ENCODE results near the gene PTPRK.

Gene PTPRK

GRCh38 chr6:128127650-128128049 is 392.7 kb downstream of the PTPRK start:
- Histone ChIP-seq H3K9me3 (ENCODE audit: insufficient read depth, low read length) (no peaks in the 10 kb centered on the region), H3K79me2 (ENCODE audit: low read length) (no peaks in the 10 kb centered on the region), H3K4me1 (ENCODE audit: low read length) (no peaks in the 10 kb centered on the region), H3K4me3 (ENCODE audit: low read length) (no peak overlapping the region), H2AFZ (ENCODE audit: low read depth, low read length) (no peak overlapping the region), H3K27me3 (ENCODE audit: low read depth, low read length) (no peaks in the 10 kb centered on the region), H3K4me2 (ENCODE audit: low read length) (no peak overlapping the region), H3K36me3 (replicated peaks; ENCODE audit: low read depth, low read length) (no peaks in the 10 kb centered on the region), H3K27ac (ENCODE audit: low read length) (no peak overlapping the region), H4K20me1 (ENCODE audit: insufficient read depth, low read length) (no peaks in the 10 kb centered on the region), H3K9ac (ENCODE audit: low read length) (no peak overlapping the region)
- TF ChIP-seq CTCF (IDR thresholded peaks at IDR 0.05; ENCODE audit: low read depth, low read length) (no peak), EZH2phosphoT487 (IDR thresholded peaks at IDR 0.05; ENCODE audit: low read depth) (no peak)

- no peaks in the 10 kb centered on the region for H3K79me2 ChIP-seq (ENCODE audit: low read length)
- TF ChIP-seq CTCF (IDR thresholded peaks at IDR 0.05; ENCODE audit: low read depth, low read length), result no peak
- TF ChIP-seq EZH2phosphoT487 (IDR thresholded peaks at IDR 0.05; ENCODE audit: low read depth), result no peak
- H2AFZ ChIP-seq (ENCODE audit: low read depth, low read length), result no peak overlapping the region
- H3K4me1 ChIP-seq (ENCODE audit: low read length), result no peaks in the 10 kb centered on the region
- no peak overlapping the region for H3K9ac ChIP-seq (ENCODE audit: low read length)
- H3K4me3 ChIP-seq (ENCODE audit: low read length), result no peak overlapping the region
- no peaks in the 10 kb centered on the region for H3K9me3 ChIP-seq (ENCODE audit: insufficient read depth, low read length)
- no peaks in the 10 kb centered on the region for H3K27me3 ChIP-seq (ENCODE audit: low read depth, low read length)
- no peaks in the 10 kb centered on the region for H4K20me1 ChIP-seq (ENCODE audit: insufficient read depth, low read length)
- H3K4me2 ChIP-seq (ENCODE audit: low read length), result no peak overlapping the region
- no peaks in the 10 kb centered on the region for H3K36me3 ChIP-seq (replicated peaks; ENCODE audit: low read depth, low read length)
- H3K27ac ChIP-seq (ENCODE audit: low read length), result no peak overlapping the region
Observed at GRCh38 chr6:128124713-128125112, 395.7 kb downstream of the PTPRK start.

GRCh38 chr6:128121610-128122009 is 398.8 kb downstream of the PTPRK start:
- Histone ChIP-seq H3K27ac (ENCODE audit: low read length) (no peak overlapping the region), H3K4me1 (ENCODE audit: low read length) (no peaks in the 10 kb centered on the region), H3K4me3 (ENCODE audit: low read length) (no peak overlapping the region), H3K4me2 (ENCODE audit: low read length) (no peak overlapping the region), H4K20me1 (ENCODE audit: insufficient read depth, low read length) (no peaks in the 10 kb centered on the region), H3K9ac (ENCODE audit: low read length) (no peak overlapping the region), H2AFZ (ENCODE audit: low read depth, low read length) (no peak overlapping the region), H3K27me3 (ENCODE audit: low read depth, low read length) (no peaks in the 10 kb centered on the region), H3K36me3 (replicated peaks; ENCODE audit: low read depth, low read length) (no peaks in the 10 kb centered on the region), H3K9me3 (ENCODE audit: insufficient read depth, low read length) (no peaks in the 10 kb centered on the region), H3K79me2 (ENCODE audit: low read length) (no peaks in the 10 kb centered on the region)
- TF ChIP-seq CTCF (IDR thresholded peaks at IDR 0.05; ENCODE audit: low read depth, low read length), result no peak
- no peak for TF ChIP-seq EZH2phosphoT487 (IDR thresholded peaks at IDR 0.05; ENCODE audit: low read depth)

GRCh38 chr6:128121190-128121589 is 399.2 kb downstream of the PTPRK start:
- Histone ChIP-seq H4K20me1 (ENCODE audit: insufficient read depth, low read length) (no peaks in the 10 kb centered on the region), H2AFZ (ENCODE audit: low read depth, low read length) (no peak overlapping the region), H3K9me3 (ENCODE audit: insufficient read depth, low read length) (no peaks in the 10 kb centered on the region), H3K36me3 (replicated peaks; ENCODE audit: low read depth, low read length) (no peaks in the 10 kb centered on the region), H3K4me1 (ENCODE audit: low read length) (no peaks in the 10 kb centered on the region), H3K4me3 (ENCODE audit: low read length) (no peak overlapping the region), H3K27ac (ENCODE audit: low read length) (no peak overlapping the region), H3K79me2 (ENCODE audit: low read length) (no peaks in the 10 kb centered on the region), H3K27me3 (ENCODE audit: low read depth, low read length) (no peaks in the 10 kb centered on the region), H3K4me2 (ENCODE audit: low read length) (no peak overlapping the region), H3K9ac (ENCODE audit: low read length) (no peak overlapping the region)
- no peak for TF ChIP-seq CTCF (IDR thresholded peaks at IDR 0.05; ENCODE audit: low read depth, low read length)
- no peak for TF ChIP-seq EZH2phosphoT487 (IDR thresholded peaks at IDR 0.05; ENCODE audit: low read depth)

Measured in OCI-LY3 (cell line).